ENCODE measurements around the gene PPARG. TPM values are rescaled to one million over a fixed set of nuclear protein-coding genes. Genes with fewer than 3 reads are reported as not detected.

The PPARG gene
- polyA plus RNA-seq, 4 donors, result 11.7 to 40.3 (median 30.6) TPM

DNA sequence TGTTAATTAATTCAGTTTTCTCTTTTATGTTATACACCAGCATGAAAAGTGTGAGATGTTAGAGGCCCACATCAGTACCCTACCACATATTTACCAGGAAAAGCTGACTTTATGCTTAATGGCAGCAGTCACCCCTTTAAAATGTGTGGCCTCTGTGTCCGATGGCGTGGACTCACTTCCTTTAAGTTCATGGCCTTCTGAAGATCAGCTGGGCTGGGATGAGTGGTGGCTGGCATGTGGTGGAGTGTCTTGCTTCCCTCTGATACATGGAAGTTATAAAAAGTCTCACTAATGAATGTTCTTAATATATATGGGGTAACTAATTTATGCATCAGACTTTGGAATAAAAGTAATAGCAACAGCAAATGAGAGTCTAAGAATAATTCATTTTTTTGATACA is 32.1 kb downstream of the PPARG start:
- H3K36me3 ChIP-seq (ENCODE audit: control insufficient read depth in 3 of 3, insufficient read depth in 2 of 3, low read depth in 1 of 3, low read length in 3 of 3), result peaks cover 0 to 5% (median 0%) of the 10 kb centered on the region in 3 donors
- H3K27me3 ChIP-seq (ENCODE audit: control insufficient read depth in 3 of 3, insufficient read depth in 3 of 3, low read length in 3 of 3), result no peaks in the 10 kb centered on the region
- H3K4me3 ChIP-seq (ENCODE audit: low read depth in 1 of 3, low read length in 3 of 3), result no peak overlapping the region
- peaks cover 0 to 3% (median 0%) of the 10 kb centered on the region in 3 donors for H3K4me1 ChIP-seq (ENCODE audit: control insufficient read depth in 3 of 3, insufficient read depth in 2 of 3, low read depth in 1 of 3, low read length in 2 of 3)
- no peak overlapping the region for H3K27ac ChIP-seq (ENCODE audit: low read depth in 1 of 3, low read length in 2 of 3)
- WGBS, 3 donors, result 87 to 96% (median 94%) methylated on average over 2 of the region's 2 CpGs
- FAIRE-seq (no peak), DNase-seq (no peak)
- no peaks in the 10 kb centered on the region for H3K9me3 ChIP-seq (ENCODE audit: control insufficient read depth in 2 of 2, insufficient read depth in 1 of 2, low read depth in 1 of 2, low read length in 1 of 2)

DNA sequence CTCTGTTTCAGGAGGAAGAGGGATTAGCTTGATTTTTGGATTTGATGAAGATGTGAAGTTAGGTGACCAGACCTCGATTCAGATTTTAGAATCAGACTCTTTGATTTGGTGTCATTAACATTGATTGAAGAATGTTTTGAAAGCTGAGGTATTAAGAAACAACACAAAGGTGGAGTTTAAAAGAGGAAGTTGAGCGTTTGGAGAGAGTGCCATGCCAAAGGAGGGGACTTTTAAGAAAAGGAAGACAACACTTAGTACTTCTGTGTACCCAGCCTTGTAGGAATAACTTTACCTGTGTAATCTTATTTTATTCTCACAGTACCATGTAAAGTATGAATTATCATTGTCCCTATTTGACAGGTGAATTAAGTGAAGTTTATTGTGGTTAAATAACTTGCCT is 34.4 kb downstream of the PPARG start:
- Histone ChIP-seq H3K4me1 (ENCODE audit: control insufficient read depth in 3 of 3, insufficient read depth in 2 of 3, low read depth in 1 of 3, low read length in 2 of 3) (peaks cover 0 to 1% (median 0%) of the 10 kb centered on the region in 3 donors), H3K4me3 (ENCODE audit: low read depth in 1 of 3, low read length in 3 of 3) (no peak overlapping the region), H3K9me3 (ENCODE audit: control insufficient read depth in 2 of 2, insufficient read depth in 1 of 2, low read depth in 1 of 2, low read length in 1 of 2) (no peaks in the 10 kb centered on the region), H3K27me3 (ENCODE audit: control insufficient read depth in 3 of 3, insufficient read depth in 3 of 3, low read length in 3 of 3) (no peaks in the 10 kb centered on the region), H3K36me3 (ENCODE audit: control insufficient read depth in 3 of 3, insufficient read depth in 2 of 3, low read depth in 1 of 3, low read length in 3 of 3) (peaks cover 0 to 5% (median under 1%) of the 10 kb centered on the region in 3 donors), H3K27ac (ENCODE audit: low read depth in 1 of 3, low read length in 2 of 3) (no peak overlapping the region)
- FAIRE-seq (no peak), DNase-seq (no peak)
- 63 to 65% (median 64%) methylated on average over 2 of the region's 2 CpGs for WGBS, 3 donors

DNA sequence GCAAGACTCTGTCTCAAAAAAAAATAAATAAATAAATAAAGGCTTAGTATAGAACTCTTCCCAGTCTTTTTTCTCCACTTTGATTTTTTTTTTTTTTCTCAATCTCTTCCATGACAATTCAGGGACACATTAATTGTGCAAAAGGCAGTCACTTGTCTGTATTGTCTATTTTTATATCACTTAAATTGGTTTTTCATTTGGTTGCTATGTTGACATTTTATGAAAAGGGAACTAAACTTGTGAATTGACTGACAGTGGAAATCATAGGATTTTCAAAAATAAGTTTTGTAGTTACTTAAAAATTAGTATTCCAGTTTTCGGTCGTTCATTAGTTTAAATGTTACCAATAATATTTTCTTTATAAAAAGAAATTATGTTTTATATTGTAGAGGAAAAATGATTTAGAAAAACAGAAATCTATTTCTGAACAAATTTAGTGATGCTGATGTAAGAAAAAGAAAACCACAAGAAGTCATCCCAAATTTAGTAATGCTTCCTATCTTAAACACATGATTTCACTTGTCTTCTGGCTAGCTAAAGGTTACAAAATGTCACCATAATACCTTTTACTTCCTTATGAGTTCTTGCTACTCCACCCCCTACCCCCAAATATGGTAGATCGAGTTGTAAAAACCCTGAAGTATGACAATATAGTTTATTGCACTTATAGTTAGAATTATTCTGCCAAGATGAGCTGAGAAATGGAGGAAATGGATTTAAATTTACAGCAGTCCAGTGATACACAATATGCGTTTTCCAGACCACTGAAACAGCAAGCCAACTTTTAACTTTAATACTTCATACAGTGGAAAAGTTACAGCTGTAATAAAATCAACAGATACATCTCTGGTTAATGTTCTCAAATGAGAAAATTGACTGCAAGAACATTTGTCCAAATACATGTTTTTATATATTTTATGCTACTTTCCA is 37.0 kb downstream of the PPARG start:
- peaks cover 0 to 1% (median 0%) of the 10 kb centered on the region in 3 donors for H3K4me1 ChIP-seq (ENCODE audit: control insufficient read depth in 3 of 3, insufficient read depth in 2 of 3, low read depth in 1 of 3, low read length in 2 of 3)
- no peak overlapping the region for H3K4me3 ChIP-seq (ENCODE audit: low read depth in 1 of 3, low read length in 3 of 3)
- H3K27ac ChIP-seq (ENCODE audit: low read depth in 1 of 3, low read length in 2 of 3), result no peak overlapping the region
- peak in 1 of 2 donors; percentile 19 for DNase-seq
- H3K36me3 ChIP-seq (ENCODE audit: control insufficient read depth in 3 of 3, insufficient read depth in 2 of 3, low read depth in 1 of 3, low read length in 3 of 3), result peaks cover 0 to 3% (median 3%) of the 10 kb centered on the region in 3 donors
- no peaks in the 10 kb centered on the region for H3K27me3 ChIP-seq (ENCODE audit: control insufficient read depth in 3 of 3, insufficient read depth in 3 of 3, low read length in 3 of 3)
- WGBS, 3 donors, result 65 to 76% (median 72%) methylated on average over 4 of the region's 4 CpGs
- peak; percentile 30 for FAIRE-seq
- no peaks in the 10 kb centered on the region for H3K9me3 ChIP-seq (ENCODE audit: control insufficient read depth in 2 of 2, insufficient read depth in 1 of 2, low read depth in 1 of 2, low read length in 1 of 2)

DNA sequence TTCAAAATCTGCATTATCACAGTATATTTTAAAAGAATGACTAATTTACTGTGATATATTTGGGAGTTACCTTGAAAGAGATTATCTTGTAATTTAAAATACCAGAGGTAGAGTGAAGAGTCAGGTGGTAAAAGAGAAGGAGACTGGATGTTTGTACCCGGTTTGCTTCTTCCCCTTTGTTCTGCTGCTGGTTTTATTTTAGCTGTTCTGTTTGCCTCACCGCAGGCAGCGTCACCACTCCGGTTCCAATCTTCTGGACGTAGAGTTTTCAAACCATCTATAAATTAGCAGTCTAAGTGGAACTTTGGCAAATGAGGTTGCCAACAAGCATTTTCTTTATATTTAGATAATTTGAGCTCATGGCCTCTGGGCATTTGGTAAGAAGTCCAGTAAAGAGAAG is 38.2 kb downstream of the PPARG start:
- Histone ChIP-seq H3K27ac (ENCODE audit: low read depth in 1 of 3, low read length in 2 of 3) (no peak overlapping the region), H3K36me3 (ENCODE audit: control insufficient read depth in 3 of 3, insufficient read depth in 2 of 3, low read depth in 1 of 3, low read length in 3 of 3) (peaks cover 0 to 3% (median 0%) of the 10 kb centered on the region in 3 donors), H3K4me3 (ENCODE audit: low read depth in 1 of 3, low read length in 3 of 3) (no peak overlapping the region), H3K27me3 (ENCODE audit: control insufficient read depth in 3 of 3, insufficient read depth in 3 of 3, low read length in 3 of 3) (no peaks in the 10 kb centered on the region), H3K9me3 (ENCODE audit: control insufficient read depth in 2 of 2, insufficient read depth in 1 of 2, low read depth in 1 of 2, low read length in 1 of 2) (no peaks in the 10 kb centered on the region), H3K4me1 (ENCODE audit: control insufficient read depth in 3 of 3, insufficient read depth in 2 of 3, low read depth in 1 of 3, low read length in 2 of 3) (peaks cover 0 to 1% (median 0%) of the 10 kb centered on the region in 3 donors)
- WGBS, 3 donors, result 84 to 91% (median 89%) methylated on average over 5 of the region's 5 CpGs
- FAIRE-seq (no peak), DNase-seq (no peak)

DNA sequence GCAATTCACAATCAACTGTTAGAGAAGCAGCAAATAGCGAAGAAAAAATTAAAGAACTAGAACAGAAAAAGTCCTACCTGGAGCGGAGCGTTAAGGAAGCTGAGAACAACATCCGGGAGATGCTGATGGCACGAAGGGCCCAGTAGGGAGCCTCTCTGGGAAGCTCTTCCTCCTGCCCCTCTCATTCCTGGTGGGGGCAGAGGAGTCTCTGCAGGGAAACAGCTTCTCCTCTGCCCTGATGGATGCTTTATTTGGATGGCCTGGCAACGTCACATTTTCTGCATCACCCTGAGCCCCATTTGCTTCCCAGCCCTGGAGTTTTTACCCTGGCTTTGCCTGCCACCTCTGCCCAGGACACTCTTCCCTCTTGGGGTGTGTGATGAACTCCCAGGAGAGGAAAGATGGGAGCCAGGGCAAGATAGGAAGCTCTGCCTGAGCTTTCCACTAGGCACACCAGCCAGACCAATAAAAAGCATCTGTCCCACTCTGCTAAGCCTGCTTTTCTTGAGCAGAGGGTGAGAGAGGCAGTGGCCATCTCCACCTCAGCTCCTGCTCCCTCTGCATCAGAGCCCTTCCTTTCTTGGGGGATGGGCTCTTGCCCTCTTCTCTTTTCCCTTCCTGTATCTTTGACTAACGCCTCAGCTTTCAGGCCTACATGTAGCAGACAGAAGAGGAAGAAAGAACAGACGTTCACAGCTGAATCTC is 39.4 kb downstream of the PPARG start:
- no peaks in the 10 kb centered on the region for H3K27me3 ChIP-seq (ENCODE audit: control insufficient read depth in 3 of 3, insufficient read depth in 3 of 3, low read length in 3 of 3)
- no peak overlapping the region for H3K4me3 ChIP-seq (ENCODE audit: low read depth in 1 of 3, low read length in 3 of 3)
- no peaks in the 10 kb centered on the region for H3K9me3 ChIP-seq (ENCODE audit: control insufficient read depth in 2 of 2, insufficient read depth in 1 of 2, low read depth in 1 of 2, low read length in 1 of 2)
- DNase-seq (no peak), FAIRE-seq (no peak)
- 84 to 90% (median 85%) methylated on average over 8 of the region's 8 CpGs for WGBS, 3 donors
- H3K4me1 ChIP-seq (ENCODE audit: control insufficient read depth in 3 of 3, insufficient read depth in 2 of 3, low read depth in 1 of 3, low read length in 2 of 3), result peaks cover 0 to 1% (median 0%) of the 10 kb centered on the region in 3 donors
- peaks cover 0 to 3% (median 0%) of the 10 kb centered on the region in 3 donors for H3K36me3 ChIP-seq (ENCODE audit: control insufficient read depth in 3 of 3, insufficient read depth in 2 of 3, low read depth in 1 of 3, low read length in 3 of 3)
- no peak overlapping the region for H3K27ac ChIP-seq (ENCODE audit: low read depth in 1 of 3, low read length in 2 of 3)

DNA sequence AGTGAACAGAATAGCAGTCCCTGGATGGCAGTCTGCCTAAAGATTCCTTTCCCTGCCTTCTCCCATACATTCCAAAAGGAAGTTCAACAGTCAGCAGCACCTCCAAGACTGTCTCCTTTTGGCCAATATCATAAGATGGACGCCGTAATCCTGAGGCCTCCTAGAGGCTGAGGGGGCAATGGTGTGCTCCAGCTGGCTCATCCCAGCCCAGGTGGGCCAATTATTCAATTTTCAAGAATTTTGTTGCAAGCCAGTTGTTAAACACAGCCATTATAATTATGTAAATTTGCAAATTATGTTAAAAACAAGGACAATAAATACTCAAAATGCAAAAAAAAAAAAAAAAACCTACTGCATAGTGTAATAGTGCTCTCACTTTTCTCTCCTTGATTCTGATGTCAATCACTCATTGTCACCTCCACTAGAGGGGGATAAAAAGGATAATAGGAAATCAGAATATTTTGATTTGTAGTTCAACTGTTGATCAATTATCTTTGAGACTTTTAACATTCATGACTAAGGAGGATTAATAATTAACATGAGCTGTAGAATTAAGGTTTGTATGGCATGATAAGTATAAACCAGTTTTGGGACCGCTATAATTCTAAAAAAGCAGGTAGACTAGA is 40.1 kb downstream of the PPARG start:
- Histone ChIP-seq H3K9me3 (ENCODE audit: control insufficient read depth in 2 of 2, insufficient read depth in 1 of 2, low read depth in 1 of 2, low read length in 1 of 2) (no peaks in the 10 kb centered on the region), H3K4me1 (ENCODE audit: control insufficient read depth in 3 of 3, insufficient read depth in 2 of 3, low read depth in 1 of 3, low read length in 2 of 3) (peaks cover 0 to 1% (median 0%) of the 10 kb centered on the region in 3 donors), H3K4me3 (ENCODE audit: low read depth in 1 of 3, low read length in 3 of 3) (no peak overlapping the region), H3K27me3 (ENCODE audit: control insufficient read depth in 3 of 3, insufficient read depth in 3 of 3, low read length in 3 of 3) (no peaks in the 10 kb centered on the region), H3K27ac (ENCODE audit: low read depth in 1 of 3, low read length in 2 of 3) (no peak overlapping the region), H3K36me3 (ENCODE audit: control insufficient read depth in 3 of 3, insufficient read depth in 2 of 3, low read depth in 1 of 3, low read length in 3 of 3) (peaks cover 0 to 3% (median 0%) of the 10 kb centered on the region in 3 donors)
- FAIRE-seq (no peak), DNase-seq (no peak)
- WGBS, 3 donors, result 65 to 78% (median 65%) methylated on average over 3 of the region's 3 CpGs

DNA sequence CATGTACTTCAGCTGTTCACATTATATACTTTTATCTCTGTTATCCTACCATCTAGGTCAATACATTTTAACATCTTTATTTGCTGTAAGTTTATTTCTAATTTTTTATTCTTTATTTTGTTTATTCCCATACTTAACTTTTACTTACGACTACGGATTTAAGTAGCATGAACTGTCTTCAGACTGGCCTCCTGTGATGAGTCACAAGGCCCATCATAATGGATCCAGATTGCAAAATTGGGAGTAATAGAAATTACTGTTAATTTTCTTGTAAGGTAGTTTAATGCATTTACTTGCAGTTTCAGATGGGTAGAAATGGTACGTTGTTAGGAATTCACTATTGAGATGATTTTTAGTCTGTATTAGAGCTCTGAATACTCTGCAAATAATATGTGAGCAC is 45.9 kb downstream of the PPARG start:
- Histone ChIP-seq H3K4me1 (ENCODE audit: control insufficient read depth in 3 of 3, insufficient read depth in 2 of 3, low read depth in 1 of 3, low read length in 2 of 3) (no peaks in the 10 kb centered on the region), H3K4me3 (ENCODE audit: low read depth in 1 of 3, low read length in 3 of 3) (no peak overlapping the region), H3K9me3 (ENCODE audit: control insufficient read depth in 2 of 2, insufficient read depth in 1 of 2, low read depth in 1 of 2, low read length in 1 of 2) (no peaks in the 10 kb centered on the region), H3K27me3 (ENCODE audit: control insufficient read depth in 3 of 3, insufficient read depth in 3 of 3, low read length in 3 of 3) (no peaks in the 10 kb centered on the region), H3K36me3 (ENCODE audit: control insufficient read depth in 3 of 3, insufficient read depth in 2 of 3, low read depth in 1 of 3, low read length in 3 of 3) (peaks cover 0 to 2% (median 0%) of the 10 kb centered on the region in 3 donors), H3K27ac (ENCODE audit: low read depth in 1 of 3, low read length in 2 of 3) (no peak overlapping the region)
- FAIRE-seq (no peak), DNase-seq (no peak)
- WGBS, 3 donors, result 88 to 94% (median 90%) methylated on average over 3 of the region's 3 CpGs

DNA sequence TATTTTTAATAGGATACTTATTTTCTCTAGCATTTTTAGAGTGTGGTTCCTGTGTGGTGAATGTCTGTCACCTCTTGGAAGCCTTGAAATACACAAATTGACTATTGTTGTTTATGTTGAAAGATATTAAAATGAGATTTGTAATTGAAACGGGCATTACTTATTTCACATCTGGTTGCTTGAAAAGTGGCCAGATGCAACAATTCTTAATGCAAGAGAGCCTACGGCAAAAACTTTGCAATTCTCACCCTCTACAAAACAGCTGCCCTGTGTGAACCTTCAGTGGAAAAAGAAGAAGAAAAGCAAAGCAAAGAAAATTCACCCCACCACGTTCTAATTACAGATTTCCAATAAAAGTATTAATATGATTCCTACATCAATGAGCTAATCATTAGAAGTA is 46.6 kb downstream of the PPARG start:
- 70 to 87% (median 84%) methylated on average over 3 of the region's 3 CpGs for WGBS, 3 donors
- Histone ChIP-seq H3K36me3 (ENCODE audit: control insufficient read depth in 3 of 3, insufficient read depth in 2 of 3, low read depth in 1 of 3, low read length in 3 of 3) (peaks cover 0 to 2% (median 0%) of the 10 kb centered on the region in 3 donors), H3K4me1 (ENCODE audit: control insufficient read depth in 3 of 3, insufficient read depth in 2 of 3, low read depth in 1 of 3, low read length in 2 of 3) (no peaks in the 10 kb centered on the region), H3K27me3 (ENCODE audit: control insufficient read depth in 3 of 3, insufficient read depth in 3 of 3, low read length in 3 of 3) (no peaks in the 10 kb centered on the region), H3K4me3 (ENCODE audit: low read depth in 1 of 3, low read length in 3 of 3) (no peak overlapping the region), H3K9me3 (ENCODE audit: control insufficient read depth in 2 of 2, insufficient read depth in 1 of 2, low read depth in 1 of 2, low read length in 1 of 2) (no peaks in the 10 kb centered on the region), H3K27ac (ENCODE audit: low read depth in 1 of 3, low read length in 2 of 3) (no peak overlapping the region)
- DNase-seq, result no peak
- no peak for FAIRE-seq
